Measurements from ENCODE around the gene TCTN1.
"Not testable (repeated sequence)": the region's sequence is repeated elsewhere in the genome, so short reads cannot be mapped to it uniquely, and the experiment has no call there.

Gene TCTN1

GRCh38 chr12:110602085-110602814 lies 11.7 kb upstream of the TCTN1 start:
- H3K4me1 ChIP-seq (ENCODE audit: control insufficient read depth, insufficient read depth, low read length, poor library complexity, severe bottlenecking); H3K4me3 ChIP-seq (ENCODE audit: insufficient read depth, low read depth, low read length, poor library complexity, severe bottlenecking); H3K9me3 ChIP-seq (ENCODE audit: control insufficient read depth, low read length); H3K36me3 ChIP-seq (ENCODE audit: control insufficient read depth, insufficient read depth, low read length); H3K27me3 ChIP-seq (replicated peaks; ENCODE audit: control insufficient read depth, insufficient read depth, low read length, poor library complexity, severe bottlenecking); H3K27ac ChIP-seq (ENCODE audit: insufficient read depth, low read length, poor library complexity, severe bottlenecking): not testable (repeated sequence)
- DNase-seq, result peak in 2 of 3 donors; percentile 11 to 38

- Histone ChIP-seq H3K27ac (ENCODE audit: insufficient read depth, low read length, poor library complexity, severe bottlenecking) (no peak overlapping the region), H3K4me1 (ENCODE audit: control insufficient read depth, insufficient read depth, low read length, poor library complexity, severe bottlenecking) (no peaks in the 10 kb centered on the region), H3K4me3 (ENCODE audit: insufficient read depth, low read depth, low read length, poor library complexity, severe bottlenecking) (peak overlapping the region; percentile 40), H3K9me3 (ENCODE audit: control insufficient read depth, low read length) (no peaks in the 10 kb centered on the region), H3K27me3 (replicated peaks; ENCODE audit: control insufficient read depth, insufficient read depth, low read length, poor library complexity, severe bottlenecking) (no peaks in the 10 kb centered on the region), H3K36me3 (ENCODE audit: control insufficient read depth, insufficient read depth, low read length) (no peaks in the 10 kb centered on the region)
- DNase-seq, result no peak
Observed at GRCh38 chr12:110606253-110606611, 7.7 kb upstream of the TCTN1 start.

- peak overlapping the region; percentile 77 for H3K27ac ChIP-seq (ENCODE audit: insufficient read depth, low read length, poor library complexity, severe bottlenecking)
- H3K4me1 ChIP-seq (ENCODE audit: control insufficient read depth, insufficient read depth, low read length, poor library complexity, severe bottlenecking), result no peaks in the 10 kb centered on the region
- no peaks in the 10 kb centered on the region for H3K36me3 ChIP-seq (ENCODE audit: control insufficient read depth, insufficient read depth, low read length)
- no peaks in the 10 kb centered on the region for H3K9me3 ChIP-seq (ENCODE audit: control insufficient read depth, low read length)
- no peak for DNase-seq
- H3K27me3 ChIP-seq (replicated peaks; ENCODE audit: control insufficient read depth, insufficient read depth, low read length, poor library complexity, severe bottlenecking), result no peaks in the 10 kb centered on the region
- H3K4me3 ChIP-seq (ENCODE audit: insufficient read depth, low read depth, low read length, poor library complexity, severe bottlenecking), result peak overlapping the region; percentile 63
Observed at GRCh38 chr12:110613071-110613770, 708 bp upstream of the TCTN1 start.

GRCh38 chr12:110615171-110615570 lies 1.2 kb downstream of the TCTN1 start:
- no peak overlapping the region for H3K4me3 ChIP-seq (ENCODE audit: insufficient read depth, low read depth, low read length, poor library complexity, severe bottlenecking)
- H3K9me3 ChIP-seq (ENCODE audit: control insufficient read depth, low read length), result no peaks in the 10 kb centered on the region
- no peaks in the 10 kb centered on the region for H3K36me3 ChIP-seq (ENCODE audit: control insufficient read depth, insufficient read depth, low read length)
- no peaks in the 10 kb centered on the region for H3K4me1 ChIP-seq (ENCODE audit: control insufficient read depth, insufficient read depth, low read length, poor library complexity, severe bottlenecking)
- H3K27me3 ChIP-seq (replicated peaks; ENCODE audit: control insufficient read depth, insufficient read depth, low read length, poor library complexity, severe bottlenecking), result no peaks in the 10 kb centered on the region
- no peak overlapping the region for H3K27ac ChIP-seq (ENCODE audit: insufficient read depth, low read length, poor library complexity, severe bottlenecking)
- no peak for DNase-seq

- Histone ChIP-seq H3K36me3 (ENCODE audit: control insufficient read depth, insufficient read depth, low read length) (no peaks in the 10 kb centered on the region), H3K9me3 (ENCODE audit: control insufficient read depth, low read length) (no peaks in the 10 kb centered on the region), H3K27ac (ENCODE audit: insufficient read depth, low read length, poor library complexity, severe bottlenecking) (no peak overlapping the region), H3K4me1 (ENCODE audit: control insufficient read depth, insufficient read depth, low read length, poor library complexity, severe bottlenecking) (no peaks in the 10 kb centered on the region), H3K27me3 (replicated peaks; ENCODE audit: control insufficient read depth, insufficient read depth, low read length, poor library complexity, severe bottlenecking) (no peaks in the 10 kb centered on the region), H3K4me3 (ENCODE audit: insufficient read depth, low read depth, low read length, poor library complexity, severe bottlenecking) (no peak overlapping the region)
- DNase-seq, result no peak
Observed at GRCh38 chr12:110616471-110617115, 2.7 kb downstream of the TCTN1 start.

GRCh38 chr12:110619534-110619953 lies 5.6 kb downstream of the TCTN1 start:
- no peaks in the 10 kb centered on the region for H3K27me3 ChIP-seq (replicated peaks; ENCODE audit: control insufficient read depth, insufficient read depth, low read length, poor library complexity, severe bottlenecking)
- no peak overlapping the region for H3K4me3 ChIP-seq (ENCODE audit: insufficient read depth, low read depth, low read length, poor library complexity, severe bottlenecking)
- H3K4me1 ChIP-seq (ENCODE audit: control insufficient read depth, insufficient read depth, low read length, poor library complexity, severe bottlenecking), result no peaks in the 10 kb centered on the region
- DNase-seq, result no peak
- no peak overlapping the region for H3K27ac ChIP-seq (ENCODE audit: insufficient read depth, low read length, poor library complexity, severe bottlenecking)
- H3K9me3 ChIP-seq (ENCODE audit: control insufficient read depth, low read length), result no peaks in the 10 kb centered on the region
- H3K36me3 ChIP-seq (ENCODE audit: control insufficient read depth, insufficient read depth, low read length), result no peaks in the 10 kb centered on the region

- no peak for DNase-seq
- no peak overlapping the region for H3K27ac ChIP-seq (ENCODE audit: insufficient read depth, low read length, poor library complexity, severe bottlenecking)
- no peaks in the 10 kb centered on the region for H3K36me3 ChIP-seq (ENCODE audit: control insufficient read depth, insufficient read depth, low read length)
- H3K4me1 ChIP-seq (ENCODE audit: control insufficient read depth, insufficient read depth, low read length, poor library complexity, severe bottlenecking), result no peaks in the 10 kb centered on the region
- H3K4me3 ChIP-seq (ENCODE audit: insufficient read depth, low read depth, low read length, poor library complexity, severe bottlenecking), result no peak overlapping the region
- H3K9me3 ChIP-seq (ENCODE audit: control insufficient read depth, low read length), result no peaks in the 10 kb centered on the region
- no peaks in the 10 kb centered on the region for H3K27me3 ChIP-seq (replicated peaks; ENCODE audit: control insufficient read depth, insufficient read depth, low read length, poor library complexity, severe bottlenecking)
Observed at GRCh38 chr12:110622582-110622981, 8.7 kb downstream of the TCTN1 start.

GRCh38 chr12:110627500-110628195 lies 13.7 kb downstream of the TCTN1 start:
- Histone ChIP-seq H3K36me3 (ENCODE audit: control insufficient read depth, insufficient read depth, low read length) (no peaks in the 10 kb centered on the region), H3K4me3 (ENCODE audit: insufficient read depth, low read depth, low read length, poor library complexity, severe bottlenecking) (no peak overlapping the region), H3K4me1 (ENCODE audit: control insufficient read depth, insufficient read depth, low read length, poor library complexity, severe bottlenecking) (peaks cover 3% of the 10 kb centered on the region), H3K27ac (ENCODE audit: insufficient read depth, low read length, poor library complexity, severe bottlenecking) (no peak overlapping the region), H3K27me3 (replicated peaks; ENCODE audit: control insufficient read depth, insufficient read depth, low read length, poor library complexity, severe bottlenecking) (no peaks in the 10 kb centered on the region), H3K9me3 (ENCODE audit: control insufficient read depth, low read length) (no peaks in the 10 kb centered on the region)
- no peak for DNase-seq

- Histone ChIP-seq H3K27me3 (replicated peaks; ENCODE audit: control insufficient read depth, insufficient read depth, low read length, poor library complexity, severe bottlenecking) (no peaks in the 10 kb centered on the region), H3K27ac (ENCODE audit: insufficient read depth, low read length, poor library complexity, severe bottlenecking) (no peak overlapping the region), H3K36me3 (ENCODE audit: control insufficient read depth, insufficient read depth, low read length) (no peaks in the 10 kb centered on the region), H3K4me1 (ENCODE audit: control insufficient read depth, insufficient read depth, low read length, poor library complexity, severe bottlenecking) (no peaks in the 10 kb centered on the region), H3K4me3 (ENCODE audit: insufficient read depth, low read depth, low read length, poor library complexity, severe bottlenecking) (no peak overlapping the region), H3K9me3 (ENCODE audit: control insufficient read depth, low read length) (no peaks in the 10 kb centered on the region)
- DNase-seq, result no peak
Observed at GRCh38 chr12:110635055-110635454, 21.1 kb downstream of the TCTN1 start.
